CD4-positive, alpha-beta T cell (primary cell): Measurements from ENCODE around the gene ZDHHC6. TPM values are rescaled to one million over a fixed set of nuclear protein-coding genes. Genes with fewer than 3 reads are reported as not detected.

Experiments used
- ATAC-seq: fragments of 200-7000 bp; cut with Tn5 transposase; one replicate; pipeline ENCODE4 v1.10.0; 2022; ENCODE audit warnings: mild to moderate bottlenecking; ENCODE audit not compliant: poor library complexity
- CTCF ChIA-PET: fragments of 350-600 bp; sonication (Branson Sonifier 250); formaldehyde crosslinking; loops from one replicate; lab custom pipeline; 2021; ENCODE audit warnings: antibody characterized with exemption, inconsistent platforms; lab: Charles Lee
- POLR2A ChIA-PET: fragments of 350-600 bp; sonication (Branson Sonifier 250); formaldehyde crosslinking; loops from one replicate; lab custom pipeline; 2021; ENCODE audit warnings: antibody characterized with exemption, inconsistent platforms; lab: Charles Lee
- DNase-seq, 14 experiments: peaks; one replicate each; pipeline ENCODE4 v3.0.0-alpha.2; 2013 to 2020; ENCODE audit warnings: mixed read lengths in 2 of 14
- H3K27ac ChIP-seq, 2 donors: one replicate each; pipeline versions ENCODE4 v1.5.1 to v1.7.0; 2013; ENCODE audit warnings: low read length in 2 of 2, low read depth in 1 of 2, mild to moderate bottlenecking in 1 of 2
- H3K27me3 ChIP-seq, 2 experiments: 1 replicate in 1 of 2; 2 replicates in 1 of 2; pipeline versions ENCODE4 v1.6.1 to v1.7.0; 2013; ENCODE audit warnings: low read length in 2 of 2, control low read depth in 1 of 2, mild to moderate bottlenecking in 1 of 2, moderate library complexity in 1 of 2; ENCODE audit not compliant: insufficient read depth in 2 of 2, control insufficient read depth in 1 of 2
- H3K36me3 ChIP-seq: one replicate; pipeline ENCODE4 v1.6.1; 2013; ENCODE audit warnings: low read length, control low read depth; ENCODE audit not compliant: insufficient read depth
- H3K4me1 ChIP-seq: one replicate; pipeline ENCODE4 v1.6.1; 2013; ENCODE audit warnings: low read length, control low read depth; ENCODE audit not compliant: insufficient read depth
- H3K4me3 ChIP-seq: one replicate; pipeline ENCODE4 v1.5.1; 2013; ENCODE audit warnings: mild to moderate bottlenecking, low read length, moderate library complexity
- H3K9me3 ChIP-seq, 2 experiments: 1 replicate in 1 of 2; 2 replicates in 1 of 2; pipeline versions ENCODE4 v1.6.1 to v1.7.0; 2013; ENCODE audit warnings: low read length in 2 of 2, mild to moderate bottlenecking in 2 of 2, control low read depth in 1 of 2, moderate library complexity in 1 of 2; ENCODE audit not compliant: control insufficient read depth in 1 of 2, insufficient read depth in 1 of 2
- H3K27ac Mint-ChIP-seq: one replicate; pipeline ENCODE4 v1.8.0; 2020; ENCODE audit warnings: mixed read lengths
- H3K27me3 Mint-ChIP-seq: one replicate; pipeline ENCODE4 v1.8.0; 2021; ENCODE audit warnings: mixed read lengths
- H3K36me3 Mint-ChIP-seq: one replicate; pipeline ENCODE4 v1.8.0; 2021; ENCODE audit warnings: low read depth, mixed read lengths
- H3K4me1 Mint-ChIP-seq: one replicate; pipeline ENCODE4 v1.8.0; 2021; ENCODE audit warnings: low read depth, mixed read lengths
- H3K4me3 Mint-ChIP-seq: one replicate; pipeline ENCODE4 v1.8.0; 2020; ENCODE audit warnings: mild to moderate bottlenecking, mixed read lengths
- H3K9me3 Mint-ChIP-seq: one replicate; pipeline ENCODE4 v1.8.0; 2020; ENCODE audit warnings: mixed read lengths
- intact Hi-C, 2 experiments: fragments of 100-400 bp; cut with DNase I in 1 of 2; cut with micrococcal nuclease in 1 of 2; formaldehyde crosslinking; loops; one replicate each; pipeline versions ENCODE4 v1.15.1 to v1.9.0; 2023 to 2025; cut with DNase I, micrococcal nuclease
- total RNA-seq, 174 experiments: library from RNA in 2 of 174; stranded (reverse) in 2 of 174; gene quantifications; one replicate each; pipeline ENCODE4 v1.2.3 and lab custom pipeline; 2021 to 2026
- TF ChIP-seq, protein P1 (sequence below): fragments of 200-600 bp; IDR thresholded peaks from one replicate; pipeline ENCODE4 v1.8.0; 2022; ENCODE audit warnings: antibody characterized with exemption, mild to moderate bottlenecking

Gene ZDHHC6
- total RNA-seq, 2 experiments from 2014 or later: 34.3 to 39.9 TPM

DNA sequence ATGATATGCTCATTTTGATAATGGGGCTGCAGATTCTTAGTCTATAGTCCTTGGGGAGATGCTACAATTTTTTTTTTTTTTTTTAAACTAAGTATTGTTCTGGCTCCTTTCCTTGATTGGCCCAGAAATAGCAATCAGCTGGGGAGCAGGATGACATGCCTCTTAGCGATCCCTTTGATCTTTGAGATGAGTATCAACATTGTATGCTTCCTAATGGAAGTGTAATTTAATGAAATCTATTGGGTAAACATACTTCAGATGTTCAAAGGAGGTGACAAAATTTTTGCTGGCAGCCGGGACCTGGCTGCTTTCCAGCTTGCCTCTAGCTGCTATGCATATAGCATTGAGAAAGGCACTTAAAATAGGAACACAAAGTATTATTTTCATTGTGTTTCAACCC is 43.8 kb upstream of the ZDHHC6 start:
- Mint-ChIP-seq H3K27ac (no peak overlapping the region), H3K27me3 (no peaks in the 10 kb centered on the region), H3K36me3 (peaks cover 7% of the 10 kb centered on the region), H3K4me3 (no peak overlapping the region), H3K9me3 (no peaks in the 10 kb centered on the region), H3K4me1 (peaks cover 4% of the 10 kb centered on the region)
- ATAC-seq (no peak), DNase-seq (no peak)
- Histone ChIP-seq H3K9me3 (no peaks in the 10 kb centered on the region), H3K27me3 (no peaks in the 10 kb centered on the region), H3K4me1 (no peaks in the 10 kb centered on the region), H3K36me3 (no peaks in the 10 kb centered on the region), H3K4me3 (no peak overlapping the region), H3K27ac (no peak overlapping the region)
- intact Hi-C loops: no loop called here
- ChIA-PET POLR2A (no interaction called here), CTCF (interaction anchor here (0.7 kb wide), 1 partner anchor 744 kb away, joined by 3 read pairs; no protein-coding TSS in a partner anchor)
- TF ChIP-seq, protein P1, sequence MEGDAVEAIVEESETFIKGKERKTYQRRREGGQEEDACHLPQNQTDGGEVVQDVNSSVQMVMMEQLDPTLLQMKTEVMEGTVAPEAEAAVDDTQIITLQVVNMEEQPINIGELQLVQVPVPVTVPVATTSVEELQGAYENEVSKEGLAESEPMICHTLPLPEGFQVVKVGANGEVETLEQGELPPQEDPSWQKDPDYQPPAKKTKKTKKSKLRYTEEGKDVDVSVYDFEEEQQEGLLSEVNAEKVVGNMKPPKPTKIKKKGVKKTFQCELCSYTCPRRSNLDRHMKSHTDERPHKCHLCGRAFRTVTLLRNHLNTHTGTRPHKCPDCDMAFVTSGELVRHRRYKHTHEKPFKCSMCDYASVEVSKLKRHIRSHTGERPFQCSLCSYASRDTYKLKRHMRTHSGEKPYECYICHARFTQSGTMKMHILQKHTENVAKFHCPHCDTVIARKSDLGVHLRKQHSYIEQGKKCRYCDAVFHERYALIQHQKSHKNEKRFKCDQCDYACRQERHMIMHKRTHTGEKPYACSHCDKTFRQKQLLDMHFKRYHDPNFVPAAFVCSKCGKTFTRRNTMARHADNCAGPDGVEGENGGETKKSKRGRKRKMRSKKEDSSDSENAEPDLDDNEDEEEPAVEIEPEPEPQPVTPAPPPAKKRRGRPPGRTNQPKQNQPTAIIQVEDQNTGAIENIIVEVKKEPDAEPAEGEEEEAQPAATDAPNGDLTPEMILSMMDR: no peak

DNA sequence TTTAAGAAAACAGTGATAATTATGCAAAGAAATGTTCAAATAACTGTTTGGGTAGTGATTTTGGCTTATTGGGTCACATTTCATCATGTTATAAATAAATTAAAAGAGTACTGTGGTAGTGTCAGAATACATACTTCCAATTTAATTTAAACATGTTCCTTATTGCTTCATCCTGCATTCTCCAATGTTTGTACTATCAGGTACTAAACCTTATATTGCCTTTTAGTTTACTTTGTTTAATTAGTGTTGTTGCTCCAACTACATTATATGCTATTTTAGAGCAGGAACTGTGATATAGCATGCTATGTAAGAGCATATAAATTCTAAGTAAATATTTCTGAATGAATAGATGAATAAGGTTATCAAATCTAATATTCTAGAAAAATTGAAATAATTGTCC is 41.2 kb upstream of the ZDHHC6 start:
- H3K36me3 ChIP-seq: no peaks in the 10 kb centered on the region
- H3K4me3 ChIP-seq: no peak overlapping the region
- Mint-ChIP-seq H3K9me3 (no peaks in the 10 kb centered on the region), H3K4me1 (peaks cover 4% of the 10 kb centered on the region), H3K4me3 (no peak overlapping the region), H3K27ac (no peak overlapping the region), H3K27me3 (no peaks in the 10 kb centered on the region), H3K36me3 (peaks cover 7% of the 10 kb centered on the region)
- DNase-seq (no peak), ATAC-seq (no peak)
- H3K4me1 ChIP-seq: no peaks in the 10 kb centered on the region
- H3K27me3 ChIP-seq: no peaks in the 10 kb centered on the region
- no peak overlapping the region for H3K27ac ChIP-seq
- ChIA-PET POLR2A (no interaction called here), CTCF (no interaction called here)
- TF ChIP-seq, protein P1: no peak
- intact Hi-C loops: no loop called here
- no peaks in the 10 kb centered on the region for H3K9me3 ChIP-seq

DNA sequence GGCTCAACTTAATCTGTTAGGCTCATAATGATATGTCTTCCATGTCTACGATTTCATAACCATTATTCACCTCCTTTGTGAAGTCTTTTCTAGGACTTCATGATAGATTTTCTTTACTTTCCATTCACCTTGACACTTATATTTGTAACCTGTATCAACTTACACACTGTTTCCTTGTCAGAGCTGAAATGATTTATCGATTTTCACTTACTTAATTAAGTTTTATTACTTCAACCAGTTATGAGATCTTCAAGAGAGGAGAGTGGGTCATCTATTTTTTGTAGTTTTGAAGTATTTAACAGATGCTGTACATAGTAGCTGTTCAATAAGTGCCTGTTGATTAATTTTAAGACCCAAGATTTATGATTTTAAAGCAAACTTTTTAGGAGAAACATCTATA is 37.7 kb upstream of the ZDHHC6 start:
- no peak overlapping the region for H3K27ac ChIP-seq
- Mint-ChIP-seq H3K4me1 (peaks cover 5% of the 10 kb centered on the region), H3K27me3 (no peaks in the 10 kb centered on the region), H3K4me3 (no peak overlapping the region), H3K9me3 (no peaks in the 10 kb centered on the region), H3K36me3 (no peaks in the 10 kb centered on the region), H3K27ac (no peak overlapping the region)
- ATAC-seq (no peak), DNase-seq (no peak)
- intact Hi-C loops: no loop called here
- H3K9me3 ChIP-seq: no peaks in the 10 kb centered on the region
- H3K4me1 ChIP-seq: no peaks in the 10 kb centered on the region
- CTCF ChIA-PET: interaction anchor here (0.7 kb wide), 1 partner anchor 25 kb away, joined by 4 read pairs; no protein-coding TSS in a partner anchor
- POLR2A ChIA-PET: no interaction called here
- no peak overlapping the region for H3K4me3 ChIP-seq
- no peaks in the 10 kb centered on the region for H3K27me3 ChIP-seq
- TF ChIP-seq, protein P1: no peak
- no peaks in the 10 kb centered on the region for H3K36me3 ChIP-seq
